HepG2 (cell line): ENCODE measurements around the gene HSP90AB1. TPM values are rescaled to one million over a fixed set of nuclear protein-coding genes. Genes with fewer than 3 reads are reported as not detected.

Experiments used
- AHR ChIP-seq: IDR thresholded peaks from 2 replicates; pipeline ENCODE4 v1.6.1; 2018; ENCODE audit warnings: missing genetic modification reagents, missing compliant biosample characterization
- ARID2 ChIP-seq: sonication (generic); formaldehyde crosslinking; IDR thresholded peaks from 2 replicates; pipeline ENCODE4 v1.8.1; 2022; ENCODE audit warnings: mild to moderate bottlenecking, missing genetic modification reagents, borderline replicate concordance
- CCDC6 ChIP-seq: sonication (generic); formaldehyde crosslinking; IDR thresholded peaks from 2 replicates; pipeline ENCODE4 v1.8.1; 2022; ENCODE audit warnings: mild to moderate bottlenecking, missing genetic modification reagents, moderate library complexity
- CHD2 ChIP-seq: IDR thresholded peaks from 2 replicates; pipeline ENCODE4 v1.6.1; 2011; ENCODE audit warnings: low read depth, low read length, improper control_type of control experiment
- FOSL1 ChIP-seq: sonication (generic); formaldehyde crosslinking; IDR thresholded peaks from 2 replicates; pipeline ENCODE4 v1.9.0; 2021; ENCODE audit warnings: missing genetic modification reagents, borderline replicate concordance
- HBP1 ChIP-seq: IDR thresholded peaks from 2 replicates; pipeline ENCODE4 v1.6.1; 2016; ENCODE audit warnings: low read depth, control low read depth
- IRX3 ChIP-seq: sonication (generic); formaldehyde crosslinking; IDR thresholded peaks from 2 replicates; pipeline ENCODE4 v1.8.1; 2023; ENCODE audit warnings: mild to moderate bottlenecking, low read depth, missing genetic modification reagents, borderline replicate concordance
- MBD4 ChIP-seq: IDR thresholded peaks from 2 replicates; pipeline ENCODE4 v1.6.1; 2012; ENCODE audit warnings: low read length, inconsistent platforms, borderline replicate concordance
- NKX3-1 ChIP-seq: sonication (generic); formaldehyde crosslinking; IDR thresholded peaks from 2 replicates; pipeline ENCODE4 v1.5.0; 2020; ENCODE audit warnings: missing genetic modification reagents
- PCBP2 ChIP-seq: fragments of 200-400 bp; formaldehyde crosslinking; optimal IDR thresholded peaks from 2 replicates; pipeline ENCODE3; 2018; ENCODE audit warnings: low read length, low read depth; ENCODE audit not compliant: poor library complexity, severe bottlenecking
- PRPF4 ChIP-seq: fragments of 200-400 bp; formaldehyde crosslinking; IDR thresholded peaks from 2 replicates; pipeline ENCODE4 v1.6.1; 2016; ENCODE audit warnings: low read length, low read depth; ENCODE audit not compliant: poor library complexity, severe bottlenecking
- SAP130 ChIP-seq: IDR thresholded peaks from 2 replicates; pipeline ENCODE4 v1.6.1; 2016; ENCODE audit warnings: low read depth
- SMC3 ChIP-seq: IDR thresholded peaks from 2 replicates; pipeline ENCODE4 v1.6.1; 2011; ENCODE audit warnings: low read length, improper control_type of control experiment
- SP5 ChIP-seq: IDR thresholded peaks from 2 replicates; pipeline ENCODE4 v1.6.1; 2016; ENCODE audit warnings: low read depth, borderline replicate concordance
- ZBTB7B ChIP-seq: sonication (generic); formaldehyde crosslinking; IDR thresholded peaks from 2 replicates; pipeline ENCODE4 v1.4.0; 2020; ENCODE audit warnings: missing genetic modification reagents
- ZFP37 ChIP-seq: sonication (generic); formaldehyde crosslinking; IDR thresholded peaks from 2 replicates; pipeline ENCODE4 v1.4.0; 2020; ENCODE audit warnings: missing genetic modification reagents, borderline replicate concordance
- ZNF331 ChIP-seq: sonication (generic); formaldehyde crosslinking; IDR thresholded peaks from 2 replicates; pipeline ENCODE4 v1.4.0; 2020; ENCODE audit warnings: missing genetic modification reagents
- ZNF766 ChIP-seq: sonication (generic); formaldehyde crosslinking; IDR thresholded peaks from 2 replicates; pipeline ENCODE4 v1.5.0; 2020; ENCODE audit warnings: missing genetic modification reagents, borderline replicate concordance
- ZNF83 ChIP-seq: sonication (generic); formaldehyde crosslinking; IDR thresholded peaks from 2 replicates; pipeline ENCODE4 v1.4.0; 2020; ENCODE audit warnings: missing genetic modification reagents, mild to moderate bottlenecking, borderline replicate concordance
- ZSCAN20 ChIP-seq: sonication (generic); formaldehyde crosslinking; IDR thresholded peaks from 2 replicates; pipeline ENCODE4 v1.4.0; 2020; ENCODE audit warnings: missing genetic modification reagents, mild to moderate bottlenecking, borderline replicate concordance
- polyA plus RNA-seq, 8 experiments: library from polyadenylated mRNA; depleted of rRNA in 3 of 8; stranded (reverse) in 7 of 8; unstranded in 1 of 8; fragments of >200 nt; fragmentation: Illumina TruSeq in 4 of 8; extraction: Trizol in 4 of 8; gene quantifications; 2 replicates each; pipeline versions ENCODE4 v1.2.1 to v1.2.3, GENCODE V29; 2011 to 2016; ENCODE audit warnings: low read depth in 4 of 8, missing spikeins in 1 of 8, mixed read lengths in 1 of 8; ENCODE audit not compliant: insufficient read depth in 1 of 8
- total RNA-seq, 5 experiments: library from RNA; depleted of rRNA; stranded (reverse); fragments of >200 nt; fragmentation: Illumina TruSeq; extraction: Trizol; gene quantifications; 2 replicates each; pipeline ENCODE4 v1.2.3, GENCODE V29; 2016; ENCODE audit warnings: low read depth in 1 of 5
- TF ChIP-seq, protein P1 (sequence below): sonication (generic); formaldehyde crosslinking; IDR thresholded peaks from 2 replicates; pipeline ENCODE4 v1.8.0; 2022; ENCODE audit warnings: missing genetic modification reagents, mild to moderate bottlenecking, inconsistent platforms, borderline replicate concordance
- TF ChIP-seq, protein P2 (sequence below): sonication (generic); formaldehyde crosslinking; IDR thresholded peaks from 2 replicates; pipeline ENCODE4 v1.4.0; 2020; ENCODE audit warnings: missing genetic modification reagents

Gene HSP90AB1
- total and polyA plus RNA-seq, 2 of the 13 experiments (the other 11 are each of a cell fraction or from before 2014, with no cell fraction given) = 1,325 to 1,472 TPM

DNA sequence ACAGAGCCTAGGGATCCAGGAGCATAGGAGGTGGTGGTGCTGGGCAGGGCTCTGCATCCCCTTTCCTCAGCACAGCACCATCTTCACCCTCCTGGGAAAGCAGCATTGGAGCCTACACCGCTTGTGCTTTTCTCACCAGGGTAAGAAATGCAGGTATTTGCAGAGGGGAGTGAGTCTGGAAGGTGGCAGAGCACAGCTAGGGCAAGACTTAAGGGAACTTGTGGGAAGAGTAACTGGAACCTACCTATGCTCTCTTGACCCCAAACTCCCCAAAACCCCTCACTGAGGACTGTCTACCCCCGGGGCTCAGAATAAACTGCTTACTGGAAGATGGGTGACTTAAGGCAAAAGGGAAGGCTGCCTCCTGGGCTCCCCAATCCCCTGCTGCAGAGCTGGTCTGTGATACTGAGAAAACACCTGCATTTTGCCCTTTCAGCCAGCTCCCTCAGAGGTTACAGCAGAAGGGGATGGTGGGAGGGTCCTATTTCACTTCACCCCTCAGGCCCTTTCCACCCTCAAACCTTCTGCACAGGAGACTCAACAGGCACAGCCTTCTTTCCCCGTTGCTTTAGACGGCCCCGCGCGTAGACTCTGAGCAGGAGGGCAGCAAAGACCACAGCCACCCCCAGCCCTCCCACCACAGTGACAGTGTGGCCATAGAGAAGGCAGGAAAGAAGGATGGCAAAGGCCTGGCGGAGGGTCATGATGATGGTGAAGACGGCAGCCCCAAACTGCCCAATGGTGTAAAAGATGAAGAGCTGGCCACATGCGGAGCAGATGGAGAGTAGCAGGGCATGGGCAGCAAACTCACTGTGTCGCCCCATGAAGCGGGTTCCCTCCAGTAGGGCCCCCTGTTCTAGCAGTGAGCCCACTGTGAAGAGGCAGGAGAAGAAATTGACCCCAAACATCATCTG is 7.5 kb downstream of the HSP90AB1 start (continued):
- TF ChIP-seq ZSCAN20 (CRISPR knock-in tag) (no peak), CHD2 (no peak), PCBP2 (no peak), ZNF331 (CRISPR knock-in tag) (no peak), ZBTB7B (CRISPR knock-in tag) (no peak), CCDC6 (CRISPR knock-in tag) (no peak; the same call in 1 of the 2 replicates), ARID2 (CRISPR knock-in tag) (no peak), SAP130 (no peak), IRX3 (CRISPR knock-in tag) (0 out of 2 replicates have a peak, but pooled peaks have one; percentile 25), SP5 (no peak), AHR (no peak), NKX3-1 (CRISPR knock-in tag) (no peak), HBP1 (CRISPR knock-in tag) (0 out of 2 replicates have a peak, but pooled peaks have one; percentile 12), ZFP37 (no peak), ZNF83 (CRISPR knock-in tag) (no peak), MBD4 (peak; percentile 25; the same call in 1 of the 2 replicates), FOSL1 (no peak), ZNF766 (CRISPR knock-in tag) (no peak), PRPF4 (no peak), SMC3 (no peak)
- TF ChIP-seq, protein P1, sequence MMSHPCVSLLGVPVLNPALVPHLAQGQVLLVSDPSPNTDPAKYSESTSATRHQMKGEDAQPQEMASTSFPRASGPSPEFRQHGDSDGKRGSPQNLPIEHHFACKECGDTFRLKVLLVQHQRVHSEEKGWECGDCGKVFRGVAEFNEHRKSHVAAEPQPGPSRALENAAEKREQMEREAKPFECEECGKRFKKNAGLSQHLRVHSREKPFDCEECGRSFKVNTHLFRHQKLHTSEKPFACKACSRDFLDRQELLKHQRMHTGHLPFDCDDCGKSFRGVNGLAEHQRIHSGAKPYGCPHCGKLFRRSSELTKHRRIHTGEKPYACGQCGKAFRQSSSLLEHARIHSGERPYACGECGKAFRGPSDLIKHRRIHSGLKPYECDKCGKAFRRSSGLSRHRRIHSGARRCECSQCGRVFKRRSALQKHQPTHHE (CRISPR knock-in tag) = no peak
- TF ChIP-seq, protein P2, sequence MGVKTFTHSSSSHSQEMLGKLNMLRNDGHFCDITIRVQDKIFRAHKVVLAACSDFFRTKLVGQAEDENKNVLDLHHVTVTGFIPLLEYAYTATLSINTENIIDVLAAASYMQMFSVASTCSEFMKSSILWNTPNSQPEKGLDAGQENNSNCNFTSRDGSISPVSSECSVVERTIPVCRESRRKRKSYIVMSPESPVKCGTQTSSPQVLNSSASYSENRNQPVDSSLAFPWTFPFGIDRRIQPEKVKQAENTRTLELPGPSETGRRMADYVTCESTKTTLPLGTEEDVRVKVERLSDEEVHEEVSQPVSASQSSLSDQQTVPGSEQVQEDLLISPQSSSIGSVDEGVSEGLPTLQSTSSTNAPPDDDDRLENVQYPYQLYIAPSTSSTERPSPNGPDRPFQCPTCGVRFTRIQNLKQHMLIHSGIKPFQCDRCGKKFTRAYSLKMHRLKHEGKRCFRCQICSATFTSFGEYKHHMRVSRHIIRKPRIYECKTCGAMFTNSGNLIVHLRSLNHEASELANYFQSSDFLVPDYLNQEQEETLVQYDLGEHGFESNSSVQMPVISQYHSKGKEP = no peak
